ENCODE measurements around the gene TMEM30A.

Gene TMEM30A

DNA sequence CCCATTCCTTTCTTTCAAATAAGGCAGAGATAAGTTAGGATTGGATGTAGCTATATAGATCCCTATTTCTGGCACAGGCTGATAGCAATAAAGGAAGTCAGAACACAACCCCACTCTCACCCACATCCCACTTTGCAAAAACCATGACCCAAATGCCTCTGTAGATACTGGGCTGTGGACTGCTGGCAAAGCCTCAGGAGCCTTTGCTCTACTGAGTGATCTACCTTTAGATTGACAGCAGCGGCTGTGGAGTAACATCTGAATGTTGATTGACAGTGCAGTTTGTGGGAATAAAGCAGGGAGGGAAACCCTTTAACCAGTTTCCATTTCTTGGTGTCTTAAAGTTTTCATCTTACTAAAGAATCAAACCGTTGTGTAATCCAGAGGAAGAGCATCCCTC is 6.7 kb upstream of the TMEM30A start:
- DNase-seq = no peak

DNA sequence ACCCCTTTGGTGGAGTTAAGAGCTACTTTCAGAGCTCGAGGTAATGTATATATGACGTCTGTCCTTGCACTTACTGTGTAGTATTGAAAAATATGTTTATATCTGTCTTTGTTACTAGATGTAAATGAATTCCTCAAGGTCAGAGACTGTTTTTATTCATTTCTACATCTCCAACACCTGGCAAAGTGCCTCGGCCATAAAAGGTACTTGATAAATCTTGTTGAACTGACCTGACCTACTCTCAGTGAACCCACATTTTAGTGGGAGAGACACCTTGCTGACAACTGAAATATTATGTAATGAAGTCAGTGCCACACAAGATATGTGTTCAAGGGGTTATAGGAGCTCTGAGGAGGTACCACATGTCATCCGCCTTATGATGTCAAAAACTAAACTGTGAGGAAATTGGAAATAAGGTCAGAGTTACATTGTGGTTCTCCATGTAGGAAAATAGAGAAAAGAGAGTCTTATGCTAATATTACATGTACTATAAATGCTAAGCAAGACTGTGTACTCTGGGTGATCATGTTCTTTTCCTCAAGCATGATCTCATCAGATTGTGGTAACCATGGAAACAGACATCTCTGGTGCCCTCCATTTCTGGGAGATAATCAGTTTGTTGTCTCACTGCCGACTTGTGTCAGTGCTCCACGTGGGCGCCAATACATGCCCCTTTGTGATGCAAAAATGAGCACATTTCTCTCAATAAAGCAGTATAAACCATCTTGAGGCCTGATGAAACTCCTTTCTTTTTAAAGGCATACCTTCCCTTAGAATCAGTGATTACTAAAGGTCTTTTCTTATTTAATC is 5.7 kb upstream of the TMEM30A start:
- DNase-seq = no peak

DNA sequence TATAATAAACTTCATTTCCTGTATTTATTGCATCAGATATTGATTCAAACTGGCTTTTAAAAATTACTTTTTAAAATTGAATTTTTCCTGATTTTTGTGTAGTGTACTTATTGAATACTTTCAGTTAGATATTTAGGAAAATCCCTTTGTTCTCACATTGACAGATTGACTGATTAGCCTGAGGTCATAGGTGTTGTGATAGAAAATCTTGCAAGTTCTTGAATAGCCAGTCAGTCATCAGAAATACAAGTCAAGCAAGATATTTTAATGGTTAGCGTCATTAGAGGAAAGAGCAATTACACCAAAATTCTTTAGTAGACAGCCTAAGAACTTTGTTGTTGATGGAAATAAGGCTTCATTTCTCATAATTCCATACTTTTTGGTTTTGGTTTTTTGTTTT is 3.4 kb upstream of the TMEM30A start:
- DNase-seq = no peak

GRCh38 chr6:75287424-75287823 is 2.8 kb upstream of the TMEM30A start:
- no peak for DNase-seq

GRCh38 chr6:75286955-75287354 is 2.4 kb upstream of the TMEM30A start:
- no peak for DNase-seq

DNA sequence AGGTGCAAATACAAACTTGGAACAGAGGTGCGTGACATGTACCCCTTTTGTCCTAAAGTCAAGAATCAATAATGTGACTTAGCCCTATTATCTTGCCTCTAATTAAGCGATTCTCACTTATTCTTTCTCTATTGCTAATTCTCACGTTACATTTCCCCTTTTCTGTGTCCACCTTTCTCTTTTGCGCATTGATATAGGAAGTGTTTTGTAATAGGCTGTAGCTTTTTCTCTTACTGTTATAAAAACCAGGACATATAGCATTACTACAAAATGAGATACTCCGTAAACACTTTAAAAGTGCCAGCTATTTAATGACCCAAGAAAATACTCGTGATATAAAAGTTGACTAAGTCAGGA is 669 bp upstream of the TMEM30A start:
- peak; percentile 42 for DNase-seq

GRCh38 chr6:75283907-75284631 is 523 bp downstream of the TMEM30A start:
- DNase-seq = peak; percentile 25

DNA sequence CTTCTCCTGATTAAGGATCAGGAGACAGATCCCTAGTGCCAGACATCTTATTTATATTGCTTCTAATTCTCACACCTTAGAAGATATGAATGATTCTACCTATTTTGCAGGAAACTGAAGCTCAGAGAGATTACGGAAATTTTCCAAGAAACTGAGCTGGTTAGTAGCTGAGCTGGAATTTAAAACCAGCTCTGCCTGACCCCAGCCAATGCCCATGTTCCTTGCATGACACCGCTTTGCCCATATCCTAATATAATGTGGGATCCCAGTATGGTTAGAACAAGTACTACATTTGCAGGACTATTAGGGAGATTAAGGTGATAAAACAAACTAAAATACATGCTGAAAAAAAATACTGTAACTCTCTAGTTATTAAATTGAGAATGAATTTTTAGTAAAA is 1.9 kb downstream of the TMEM30A start:
- no peak for DNase-seq

GRCh38 chr6:75281653-75282052 is 2.9 kb downstream of the TMEM30A start:
- DNase-seq = no peak

DNA sequence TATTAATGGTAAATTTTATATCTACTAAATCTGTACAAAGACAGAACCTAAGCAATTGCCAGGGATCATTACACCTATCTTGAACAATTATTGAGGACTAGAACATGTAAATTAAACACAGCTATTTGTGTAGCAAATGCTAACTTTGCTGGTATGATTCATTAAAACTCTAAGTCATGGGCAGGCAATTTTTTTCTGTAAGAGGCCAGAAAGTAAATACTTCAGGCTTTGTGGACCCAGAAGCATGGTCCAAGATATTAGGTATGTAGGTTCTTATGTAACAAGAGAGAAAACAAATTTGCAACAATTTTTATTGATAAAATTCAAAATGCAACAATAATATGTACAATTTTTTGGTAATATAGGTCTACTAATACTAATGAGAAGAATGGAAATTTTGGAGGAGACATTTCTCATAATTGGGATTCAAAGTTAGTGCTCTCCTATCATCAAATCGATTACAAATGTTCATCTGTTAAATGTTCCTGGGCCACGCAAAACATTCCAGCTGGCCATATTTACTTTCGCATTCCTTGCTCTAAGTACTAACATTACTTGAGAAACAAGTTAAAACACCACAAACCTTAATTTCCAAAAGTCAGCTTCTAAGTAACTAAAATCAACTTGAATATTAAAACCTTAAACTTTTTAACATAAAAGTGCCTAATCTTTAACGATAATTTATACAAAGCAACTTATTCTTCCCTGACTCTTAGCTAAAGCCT is 4.3 kb downstream of the TMEM30A start:
- no peak for DNase-seq

DNA sequence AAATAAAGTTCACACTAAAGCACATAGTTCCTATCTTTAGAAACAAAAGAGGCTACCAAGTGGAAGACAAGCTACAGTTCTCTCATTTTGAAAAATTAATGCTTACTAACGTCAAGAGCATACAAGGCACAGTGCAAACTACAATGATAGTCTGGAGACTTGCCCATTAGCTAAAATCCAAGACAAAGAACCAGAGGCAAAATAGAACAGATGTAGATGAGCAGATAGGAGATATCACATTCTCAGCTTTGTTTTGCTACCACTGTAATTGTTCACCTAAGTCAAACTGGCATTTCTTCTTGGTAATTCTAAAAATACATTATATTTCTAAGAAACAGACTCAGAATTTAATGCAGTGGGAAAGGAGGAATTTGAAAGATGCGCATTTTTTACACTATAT is 5.2 kb downstream of the TMEM30A start:
- DNase-seq = no peak

- no peak for DNase-seq
Measured at GRCh38 chr6:75278474-75279077, 6.0 kb downstream of the TMEM30A start.

DNA sequence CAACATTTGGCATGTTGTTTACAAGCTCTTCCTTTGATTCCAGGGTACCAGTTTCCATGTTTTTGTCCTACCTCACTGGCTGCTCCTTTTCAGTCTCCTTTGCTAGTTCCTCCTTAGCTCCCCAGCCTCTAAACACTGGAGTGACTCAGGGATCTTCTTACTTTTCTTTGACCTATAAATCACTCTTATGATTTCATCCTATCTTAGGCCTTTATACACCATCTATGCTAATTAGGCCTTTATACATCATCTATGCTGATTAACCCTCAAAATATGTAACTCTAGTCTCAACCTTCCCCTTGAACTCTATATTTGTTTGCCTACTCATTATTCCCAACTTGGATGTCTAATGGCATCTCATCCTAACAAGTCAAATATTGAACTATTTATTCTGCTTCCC is 9.5 kb downstream of the TMEM30A start:
- DNase-seq = no peak

GRCh38 chr6:75273009-75273408 is 11.6 kb downstream of the TMEM30A start:
- DNase-seq = no peak

DNA sequence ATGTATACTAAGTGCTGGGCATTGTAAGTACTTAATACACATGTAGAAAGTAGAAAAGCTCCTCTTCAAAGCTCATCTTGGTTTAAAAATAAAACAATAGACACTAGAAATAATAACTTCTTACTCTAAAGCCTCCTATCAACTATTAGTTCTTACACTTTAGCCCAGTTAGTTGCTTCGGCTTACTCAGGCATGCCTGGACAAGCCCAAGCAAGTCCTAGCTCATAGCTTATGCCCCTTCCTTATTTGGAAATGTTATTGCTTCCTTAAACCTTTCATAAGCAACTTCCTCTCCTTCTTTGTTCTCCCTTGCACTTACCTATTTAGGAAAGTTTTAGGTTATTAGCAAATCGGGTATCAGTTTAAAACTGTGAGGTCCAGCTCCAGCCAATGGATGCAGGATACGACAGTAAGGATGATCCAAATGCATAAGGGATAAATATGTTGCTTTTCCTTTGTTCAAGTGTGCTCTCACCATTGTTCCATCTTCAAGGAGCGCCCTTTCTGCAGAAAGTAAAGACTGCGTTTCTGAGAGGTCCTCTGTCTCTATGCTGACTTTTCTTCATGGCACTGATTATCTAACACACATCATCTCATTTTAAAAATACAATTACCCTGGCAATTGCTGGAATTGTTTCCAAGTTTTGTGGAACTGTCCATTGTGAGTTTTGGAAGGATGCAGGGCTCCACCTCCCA is 12.3 kb downstream of the TMEM30A start:
- no peak for DNase-seq

- DNase-seq = no peak
Measured at GRCh38 chr6:75268988-75269354, 15.6 kb downstream of the TMEM30A start.

DNA sequence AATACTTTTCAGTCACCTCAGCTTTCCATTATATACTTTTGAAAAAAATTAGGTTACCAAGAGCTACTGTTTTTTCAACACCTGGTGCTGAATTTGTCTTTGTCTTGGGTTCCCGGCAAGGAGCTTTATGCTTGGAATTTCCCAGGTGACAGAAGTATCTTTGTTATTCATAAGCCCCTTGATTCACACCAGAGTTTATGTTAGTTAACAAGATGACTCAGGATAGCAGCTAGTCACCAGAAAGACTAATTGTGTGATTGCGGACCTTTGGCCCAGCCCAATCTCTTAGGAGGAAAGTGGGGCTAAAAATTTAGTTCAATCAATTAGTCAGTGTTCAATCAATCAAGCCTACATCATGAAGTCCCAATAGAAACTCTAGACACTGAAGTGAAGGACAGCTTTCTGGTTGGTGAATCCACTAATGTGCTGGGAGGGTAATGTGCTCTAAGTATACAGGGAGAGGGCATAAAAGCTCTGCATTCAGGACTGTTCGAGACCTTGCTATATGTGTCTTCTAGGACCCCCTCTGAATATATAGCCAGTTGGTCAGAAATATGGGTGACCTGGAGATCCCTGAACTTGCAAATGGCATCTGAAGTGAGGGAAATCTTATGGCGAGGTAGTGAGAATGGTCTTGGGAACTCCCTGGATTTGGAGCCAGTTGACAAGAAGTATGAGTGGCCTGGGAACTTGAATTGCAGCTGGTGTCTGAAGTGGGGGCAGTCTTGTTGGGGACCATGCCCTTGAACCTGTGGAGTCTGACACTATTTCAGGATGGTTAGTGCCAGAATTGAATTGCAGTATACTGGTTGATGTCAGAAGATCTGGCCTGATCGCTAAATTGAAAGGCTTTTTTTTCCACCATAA is 16.2 kb downstream of the TMEM30A start:
- no peak for DNase-seq

DNA sequence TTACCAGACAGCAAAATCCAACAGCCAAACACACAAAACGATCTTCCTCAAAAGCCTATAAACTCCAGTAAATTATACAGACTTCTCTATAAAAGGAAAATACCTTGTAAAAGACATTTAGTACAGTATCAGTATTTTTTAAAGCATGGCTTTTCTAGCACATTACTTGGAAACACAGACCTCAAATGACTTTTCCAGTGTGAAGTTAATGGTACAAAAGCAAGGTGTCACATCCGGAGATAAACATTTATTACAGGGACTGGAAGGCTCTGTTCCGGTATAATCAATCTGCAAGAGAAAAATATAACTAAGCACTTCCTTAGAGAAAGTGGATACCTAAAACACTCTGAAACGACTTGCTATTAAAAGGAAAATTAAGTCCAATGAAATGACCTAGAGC is 17.1 kb downstream of the TMEM30A start:
- DNase-seq = no peak

DNA sequence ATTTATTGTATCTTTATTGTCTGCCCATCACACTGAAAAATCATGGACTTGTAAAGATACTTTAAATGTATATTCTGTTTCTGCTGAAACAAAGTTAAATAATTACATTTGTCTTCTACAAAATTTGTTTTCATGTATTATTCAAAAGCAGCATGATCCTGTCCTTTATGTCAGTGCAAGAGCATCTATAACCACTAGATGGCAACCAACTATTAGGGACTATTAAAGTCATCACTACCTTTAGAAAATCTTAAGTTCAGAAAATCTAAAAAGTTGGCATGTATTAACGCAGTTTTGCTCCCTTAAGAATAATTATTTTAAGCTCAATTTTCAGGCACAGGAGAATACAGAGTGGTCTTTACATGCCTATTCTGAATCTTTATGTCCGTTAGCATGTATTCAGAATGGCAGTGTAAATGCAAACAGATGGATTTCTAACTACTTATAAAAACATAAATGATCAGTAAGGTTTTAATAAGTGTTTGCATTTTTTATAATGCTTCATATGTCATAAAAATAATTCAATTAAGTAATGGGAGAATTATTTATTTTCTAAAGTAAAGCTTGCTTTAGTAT is 17.8 kb downstream of the TMEM30A start:
- peak; percentile 58 for DNase-seq

- no peak for DNase-seq
Measured at GRCh38 chr6:75263401-75263750, 21.2 kb downstream of the TMEM30A start.

DNA sequence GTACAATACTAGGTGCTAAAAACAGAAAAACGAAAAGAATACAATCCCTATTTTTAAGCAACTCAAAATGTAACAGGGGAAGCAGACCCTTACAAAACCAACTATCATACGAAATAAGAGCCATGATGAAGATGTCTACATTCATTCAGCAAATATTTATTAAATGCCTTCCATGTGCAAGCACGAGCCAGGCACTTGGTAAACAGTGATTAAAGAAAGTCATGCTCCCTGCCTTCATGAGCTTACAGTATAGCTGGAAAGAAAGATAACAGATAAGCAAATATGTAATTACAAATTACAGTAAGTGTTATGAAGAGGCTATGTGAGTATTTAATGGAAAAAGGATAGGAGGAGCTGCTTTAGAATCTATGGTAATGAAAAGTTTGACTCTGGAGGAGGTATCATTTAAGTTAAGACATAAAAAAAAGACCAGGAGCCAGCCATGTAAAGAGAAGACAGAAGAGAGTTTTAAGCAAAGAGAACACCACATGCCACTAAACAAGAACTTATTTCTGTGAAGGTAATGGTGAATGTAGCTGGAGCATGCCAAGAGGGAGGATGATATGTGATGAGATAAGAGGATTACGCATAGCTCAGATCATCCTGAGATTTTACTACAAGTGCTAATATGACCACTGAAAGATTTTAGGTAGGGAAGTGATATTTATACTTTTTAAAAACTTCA is 21.7 kb downstream of the TMEM30A start:
- DNase-seq = no peak

All from RPMI8226 (cell line).